ENCODE measurements around the gene KRT83.

Gene KRT83

DNA sequence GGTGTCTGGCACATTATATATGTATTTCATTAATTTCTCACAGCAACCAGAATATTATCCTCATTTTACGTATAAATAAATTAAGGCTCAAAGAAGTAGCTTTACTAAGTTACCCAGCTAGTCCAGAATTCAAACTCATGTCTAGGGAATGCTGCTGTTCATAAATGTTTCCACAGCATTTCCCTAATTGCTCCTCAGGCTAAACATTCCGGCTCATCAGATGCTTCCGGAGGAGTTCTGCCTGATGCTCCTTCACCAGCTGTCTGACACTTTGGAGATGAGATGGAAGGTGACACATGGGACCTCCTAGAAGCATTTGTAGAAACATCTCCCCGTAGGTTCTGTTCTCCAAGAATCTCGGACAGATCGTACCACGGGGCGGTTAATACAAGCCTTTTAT is 34.0 kb upstream of the KRT83 start:
- H3K36me3 ChIP-seq (ENCODE audit: control insufficient read depth, insufficient read depth, low read length): no peaks in the 10 kb centered on the region
- H3K79me2 ChIP-seq: no peaks in the 10 kb centered on the region
- no peak overlapping the region for H3K4me2 ChIP-seq (ENCODE audit: low read length)
- no peak for TF ChIP-seq CTCF (IDR thresholded peaks at IDR 0.05)
- H3K27me3 ChIP-seq (ENCODE audit: control insufficient read depth, insufficient read depth, low read length): no peaks in the 10 kb centered on the region
- H3K27ac ChIP-seq: no peak overlapping the region
- H3K4me3 ChIP-seq (ENCODE audit: low read depth, low read length): no peak overlapping the region
- H3K4me1 ChIP-seq: no peaks in the 10 kb centered on the region
- H3K9ac ChIP-seq: no peak overlapping the region
- no peaks in the 10 kb centered on the region for H3K9me3 ChIP-seq (ENCODE audit: control insufficient read depth, low read length)
- no peak overlapping the region for H2AFZ ChIP-seq

GRCh38 chr12:52354200-52354599 is 33.0 kb upstream of the KRT83 start:
- no peak for TF ChIP-seq CTCF (IDR thresholded peaks at IDR 0.05)
- no peak overlapping the region for H3K9ac ChIP-seq
- no peak overlapping the region for H3K4me2 ChIP-seq (ENCODE audit: low read length)
- no peaks in the 10 kb centered on the region for H3K4me1 ChIP-seq
- H3K79me2 ChIP-seq: no peaks in the 10 kb centered on the region
- no peak overlapping the region for H2AFZ ChIP-seq
- H3K27me3 ChIP-seq (ENCODE audit: control insufficient read depth, insufficient read depth, low read length): no peaks in the 10 kb centered on the region
- no peaks in the 10 kb centered on the region for H3K9me3 ChIP-seq (ENCODE audit: control insufficient read depth, low read length)
- H3K4me3 ChIP-seq (ENCODE audit: low read depth, low read length): no peak overlapping the region
- H3K27ac ChIP-seq: no peak overlapping the region
- H3K36me3 ChIP-seq (ENCODE audit: control insufficient read depth, insufficient read depth, low read length): no peaks in the 10 kb centered on the region

DNA sequence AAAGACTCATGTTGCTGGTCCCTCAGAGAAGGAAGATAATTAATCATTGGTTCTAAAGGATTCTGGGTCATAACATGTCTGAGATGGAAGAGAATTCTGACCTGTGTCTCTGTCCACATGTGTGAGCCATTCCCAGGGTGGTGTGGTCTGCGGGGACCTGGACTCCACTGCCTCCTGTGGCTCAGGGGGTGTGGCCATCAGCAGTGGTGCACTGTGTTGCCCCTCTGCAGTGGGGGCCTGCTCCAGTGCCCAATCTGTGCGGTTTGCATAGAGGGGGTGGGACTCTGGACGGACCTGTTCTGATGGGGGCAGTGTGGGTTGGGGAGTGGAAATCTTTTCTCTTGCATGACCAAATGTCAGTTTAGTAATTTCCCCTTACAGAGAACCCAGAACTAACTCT is 32.6 kb upstream of the KRT83 start:
- H2AFZ ChIP-seq: no peak overlapping the region
- H3K9ac ChIP-seq: no peak overlapping the region
- no peak overlapping the region for H3K4me2 ChIP-seq (ENCODE audit: low read length)
- no peaks in the 10 kb centered on the region for H3K4me1 ChIP-seq
- H3K27ac ChIP-seq: no peak overlapping the region
- TF ChIP-seq CTCF (IDR thresholded peaks at IDR 0.05): no peak
- H3K27me3 ChIP-seq (ENCODE audit: control insufficient read depth, insufficient read depth, low read length): no peaks in the 10 kb centered on the region
- no peaks in the 10 kb centered on the region for H3K36me3 ChIP-seq (ENCODE audit: control insufficient read depth, insufficient read depth, low read length)
- no peaks in the 10 kb centered on the region for H3K9me3 ChIP-seq (ENCODE audit: control insufficient read depth, low read length)
- no peaks in the 10 kb centered on the region for H3K79me2 ChIP-seq
- no peak overlapping the region for H3K4me3 ChIP-seq (ENCODE audit: low read depth, low read length)

DNA sequence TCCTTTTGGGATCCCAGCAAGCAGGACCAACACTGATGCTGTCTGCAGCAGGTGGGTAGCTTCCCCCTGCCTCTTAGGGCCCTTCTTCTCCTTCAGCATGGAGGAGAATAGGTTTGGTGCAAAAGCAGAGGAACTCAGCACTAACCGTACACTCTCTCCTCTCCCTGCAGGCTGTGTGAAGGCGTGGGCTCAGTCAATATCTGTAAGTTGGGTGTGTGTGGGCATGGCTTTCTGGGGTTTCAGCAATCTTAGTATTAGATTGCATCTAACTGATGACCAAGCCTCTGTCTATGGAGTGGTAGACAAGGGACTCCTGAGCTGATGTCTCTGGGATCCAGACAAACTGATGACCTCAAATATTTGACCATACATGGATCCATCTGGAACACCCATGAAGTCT is 31.8 kb upstream of the KRT83 start:
- H3K27ac ChIP-seq: no peak overlapping the region
- no peaks in the 10 kb centered on the region for H3K4me1 ChIP-seq
- no peaks in the 10 kb centered on the region for H3K79me2 ChIP-seq
- H3K36me3 ChIP-seq (ENCODE audit: control insufficient read depth, insufficient read depth, low read length): no peaks in the 10 kb centered on the region
- no peaks in the 10 kb centered on the region for H3K27me3 ChIP-seq (ENCODE audit: control insufficient read depth, insufficient read depth, low read length)
- no peak for TF ChIP-seq CTCF (IDR thresholded peaks at IDR 0.05)
- H3K4me3 ChIP-seq (ENCODE audit: low read depth, low read length): no peak overlapping the region
- H3K4me2 ChIP-seq (ENCODE audit: low read length): no peak overlapping the region
- H3K9ac ChIP-seq: no peak overlapping the region
- H2AFZ ChIP-seq: no peak overlapping the region
- no peaks in the 10 kb centered on the region for H3K9me3 ChIP-seq (ENCODE audit: control insufficient read depth, low read length)

- TF ChIP-seq CTCF (IDR thresholded peaks at IDR 0.05): no peak
- H3K27me3 ChIP-seq (ENCODE audit: control insufficient read depth, insufficient read depth, low read length): no peaks in the 10 kb centered on the region
Measured at GRCh38 chr12:52351196-52352059, 30.2 kb upstream of the KRT83 start.

More at GRCh38 chr12:52351196-52352059, 30.2 kb upstream of the KRT83 start:
- H3K9ac ChIP-seq: no peak overlapping the region
- H3K4me3 ChIP-seq (ENCODE audit: low read depth, low read length): no peak overlapping the region
- no peaks in the 10 kb centered on the region for H3K9me3 ChIP-seq (ENCODE audit: control insufficient read depth, low read length)
- no peaks in the 10 kb centered on the region for H3K4me1 ChIP-seq
- no peaks in the 10 kb centered on the region for H3K79me2 ChIP-seq
- H3K36me3 ChIP-seq (ENCODE audit: control insufficient read depth, insufficient read depth, low read length): no peaks in the 10 kb centered on the region
- no peak overlapping the region for H3K27ac ChIP-seq
- H2AFZ ChIP-seq: no peak overlapping the region
- no peak overlapping the region for H3K4me2 ChIP-seq (ENCODE audit: low read length)

Data from parathyroid adenoma (tissue), 2 donors.